ENCODE results near the gene GLRX5.

DNA sequence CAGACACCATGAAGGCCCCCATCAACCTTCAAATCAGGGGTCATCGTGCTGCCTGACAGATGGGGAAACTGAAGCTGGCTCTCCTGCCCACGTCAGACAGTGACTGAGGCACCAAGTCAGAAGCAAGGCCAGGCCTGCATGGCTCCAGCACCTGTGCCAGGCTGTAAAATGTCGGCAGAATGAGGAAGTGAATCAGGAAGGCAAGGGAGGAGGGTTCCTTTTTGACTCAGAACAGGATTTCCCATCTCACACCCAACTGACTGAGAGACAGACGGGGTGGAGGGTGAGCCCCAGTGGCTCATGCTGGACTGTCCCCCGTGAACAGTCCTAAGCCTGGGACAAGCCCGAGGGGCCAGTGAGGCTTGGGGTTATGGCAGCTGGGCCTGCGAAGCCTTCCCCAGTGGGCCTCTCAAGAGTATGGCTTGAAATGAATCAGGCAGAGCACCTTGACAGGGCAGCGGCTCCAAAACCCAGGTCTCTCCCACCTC is 39.3 kb upstream of the GLRX5 start:
- TF ChIP-seq POLR2AphosphoS5 (IDR thresholded peaks at IDR 0.05; ENCODE audit: low read depth) (no peak), EZH2phosphoT487 (IDR thresholded peaks at IDR 0.05; ENCODE audit: unreplicated experiment) (no peak), EZH2 (IDR thresholded peaks at IDR 0.05; ENCODE audit: low read depth, unreplicated experiment) (no peak), ZNF114 (CRISPR knock-in tag; IDR thresholded peaks at IDR 0.05) (no peak), CREB1 (CRISPR knock-in tag; IDR thresholded peaks at IDR 0.05; ENCODE audit: low read depth) (no peak), JUNB (IDR thresholded peaks at IDR 0.05; ENCODE audit: unreplicated experiment) (no peak), STAT1 (IDR thresholded peaks at IDR 0.05; ENCODE audit: unreplicated experiment) (no peak), ZNF331 (CRISPR knock-in tag; IDR thresholded peaks at IDR 0.05; ENCODE audit: low read depth) (no peak)
- TF ChIP-seq, protein P1, sequence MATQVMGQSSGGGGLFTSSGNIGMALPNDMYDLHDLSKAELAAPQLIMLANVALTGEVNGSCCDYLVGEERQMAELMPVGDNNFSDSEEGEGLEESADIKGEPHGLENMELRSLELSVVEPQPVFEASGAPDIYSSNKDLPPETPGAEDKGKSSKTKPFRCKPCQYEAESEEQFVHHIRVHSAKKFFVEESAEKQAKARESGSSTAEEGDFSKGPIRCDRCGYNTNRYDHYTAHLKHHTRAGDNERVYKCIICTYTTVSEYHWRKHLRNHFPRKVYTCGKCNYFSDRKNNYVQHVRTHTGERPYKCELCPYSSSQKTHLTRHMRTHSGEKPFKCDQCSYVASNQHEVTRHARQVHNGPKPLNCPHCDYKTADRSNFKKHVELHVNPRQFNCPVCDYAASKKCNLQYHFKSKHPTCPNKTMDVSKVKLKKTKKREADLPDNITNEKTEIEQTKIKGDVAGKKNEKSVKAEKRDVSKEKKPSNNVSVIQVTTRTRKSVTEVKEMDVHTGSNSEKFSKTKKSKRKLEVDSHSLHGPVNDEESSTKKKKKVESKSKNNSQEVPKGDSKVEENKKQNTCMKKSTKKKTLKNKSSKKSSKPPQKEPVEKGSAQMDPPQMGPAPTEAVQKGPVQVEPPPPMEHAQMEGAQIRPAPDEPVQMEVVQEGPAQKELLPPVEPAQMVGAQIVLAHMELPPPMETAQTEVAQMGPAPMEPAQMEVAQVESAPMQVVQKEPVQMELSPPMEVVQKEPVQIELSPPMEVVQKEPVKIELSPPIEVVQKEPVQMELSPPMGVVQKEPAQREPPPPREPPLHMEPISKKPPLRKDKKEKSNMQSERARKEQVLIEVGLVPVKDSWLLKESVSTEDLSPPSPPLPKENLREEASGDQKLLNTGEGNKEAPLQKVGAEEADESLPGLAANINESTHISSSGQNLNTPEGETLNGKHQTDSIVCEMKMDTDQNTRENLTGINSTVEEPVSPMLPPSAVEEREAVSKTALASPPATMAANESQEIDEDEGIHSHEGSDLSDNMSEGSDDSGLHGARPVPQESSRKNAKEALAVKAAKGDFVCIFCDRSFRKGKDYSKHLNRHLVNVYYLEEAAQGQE (IDR thresholded peaks at IDR 0.05; ENCODE audit: unreplicated experiment), result no peak
- TF ChIP-seq, protein P2, sequence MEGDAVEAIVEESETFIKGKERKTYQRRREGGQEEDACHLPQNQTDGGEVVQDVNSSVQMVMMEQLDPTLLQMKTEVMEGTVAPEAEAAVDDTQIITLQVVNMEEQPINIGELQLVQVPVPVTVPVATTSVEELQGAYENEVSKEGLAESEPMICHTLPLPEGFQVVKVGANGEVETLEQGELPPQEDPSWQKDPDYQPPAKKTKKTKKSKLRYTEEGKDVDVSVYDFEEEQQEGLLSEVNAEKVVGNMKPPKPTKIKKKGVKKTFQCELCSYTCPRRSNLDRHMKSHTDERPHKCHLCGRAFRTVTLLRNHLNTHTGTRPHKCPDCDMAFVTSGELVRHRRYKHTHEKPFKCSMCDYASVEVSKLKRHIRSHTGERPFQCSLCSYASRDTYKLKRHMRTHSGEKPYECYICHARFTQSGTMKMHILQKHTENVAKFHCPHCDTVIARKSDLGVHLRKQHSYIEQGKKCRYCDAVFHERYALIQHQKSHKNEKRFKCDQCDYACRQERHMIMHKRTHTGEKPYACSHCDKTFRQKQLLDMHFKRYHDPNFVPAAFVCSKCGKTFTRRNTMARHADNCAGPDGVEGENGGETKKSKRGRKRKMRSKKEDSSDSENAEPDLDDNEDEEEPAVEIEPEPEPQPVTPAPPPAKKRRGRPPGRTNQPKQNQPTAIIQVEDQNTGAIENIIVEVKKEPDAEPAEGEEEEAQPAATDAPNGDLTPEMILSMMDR (conservative IDR thresholded peaks at IDR 0.05; ENCODE audit: low read depth in 2 of 2), result no peak
- TF ChIP-seq, protein P3, sequence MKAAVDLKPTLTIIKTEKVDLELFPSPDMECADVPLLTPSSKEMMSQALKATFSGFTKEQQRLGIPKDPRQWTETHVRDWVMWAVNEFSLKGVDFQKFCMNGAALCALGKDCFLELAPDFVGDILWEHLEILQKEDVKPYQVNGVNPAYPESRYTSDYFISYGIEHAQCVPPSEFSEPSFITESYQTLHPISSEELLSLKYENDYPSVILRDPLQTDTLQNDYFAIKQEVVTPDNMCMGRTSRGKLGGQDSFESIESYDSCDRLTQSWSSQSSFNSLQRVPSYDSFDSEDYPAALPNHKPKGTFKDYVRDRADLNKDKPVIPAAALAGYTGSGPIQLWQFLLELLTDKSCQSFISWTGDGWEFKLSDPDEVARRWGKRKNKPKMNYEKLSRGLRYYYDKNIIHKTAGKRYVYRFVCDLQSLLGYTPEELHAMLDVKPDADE (IDR thresholded peaks at IDR 0.05), result no peak
- TF ChIP-seq, protein P4, sequence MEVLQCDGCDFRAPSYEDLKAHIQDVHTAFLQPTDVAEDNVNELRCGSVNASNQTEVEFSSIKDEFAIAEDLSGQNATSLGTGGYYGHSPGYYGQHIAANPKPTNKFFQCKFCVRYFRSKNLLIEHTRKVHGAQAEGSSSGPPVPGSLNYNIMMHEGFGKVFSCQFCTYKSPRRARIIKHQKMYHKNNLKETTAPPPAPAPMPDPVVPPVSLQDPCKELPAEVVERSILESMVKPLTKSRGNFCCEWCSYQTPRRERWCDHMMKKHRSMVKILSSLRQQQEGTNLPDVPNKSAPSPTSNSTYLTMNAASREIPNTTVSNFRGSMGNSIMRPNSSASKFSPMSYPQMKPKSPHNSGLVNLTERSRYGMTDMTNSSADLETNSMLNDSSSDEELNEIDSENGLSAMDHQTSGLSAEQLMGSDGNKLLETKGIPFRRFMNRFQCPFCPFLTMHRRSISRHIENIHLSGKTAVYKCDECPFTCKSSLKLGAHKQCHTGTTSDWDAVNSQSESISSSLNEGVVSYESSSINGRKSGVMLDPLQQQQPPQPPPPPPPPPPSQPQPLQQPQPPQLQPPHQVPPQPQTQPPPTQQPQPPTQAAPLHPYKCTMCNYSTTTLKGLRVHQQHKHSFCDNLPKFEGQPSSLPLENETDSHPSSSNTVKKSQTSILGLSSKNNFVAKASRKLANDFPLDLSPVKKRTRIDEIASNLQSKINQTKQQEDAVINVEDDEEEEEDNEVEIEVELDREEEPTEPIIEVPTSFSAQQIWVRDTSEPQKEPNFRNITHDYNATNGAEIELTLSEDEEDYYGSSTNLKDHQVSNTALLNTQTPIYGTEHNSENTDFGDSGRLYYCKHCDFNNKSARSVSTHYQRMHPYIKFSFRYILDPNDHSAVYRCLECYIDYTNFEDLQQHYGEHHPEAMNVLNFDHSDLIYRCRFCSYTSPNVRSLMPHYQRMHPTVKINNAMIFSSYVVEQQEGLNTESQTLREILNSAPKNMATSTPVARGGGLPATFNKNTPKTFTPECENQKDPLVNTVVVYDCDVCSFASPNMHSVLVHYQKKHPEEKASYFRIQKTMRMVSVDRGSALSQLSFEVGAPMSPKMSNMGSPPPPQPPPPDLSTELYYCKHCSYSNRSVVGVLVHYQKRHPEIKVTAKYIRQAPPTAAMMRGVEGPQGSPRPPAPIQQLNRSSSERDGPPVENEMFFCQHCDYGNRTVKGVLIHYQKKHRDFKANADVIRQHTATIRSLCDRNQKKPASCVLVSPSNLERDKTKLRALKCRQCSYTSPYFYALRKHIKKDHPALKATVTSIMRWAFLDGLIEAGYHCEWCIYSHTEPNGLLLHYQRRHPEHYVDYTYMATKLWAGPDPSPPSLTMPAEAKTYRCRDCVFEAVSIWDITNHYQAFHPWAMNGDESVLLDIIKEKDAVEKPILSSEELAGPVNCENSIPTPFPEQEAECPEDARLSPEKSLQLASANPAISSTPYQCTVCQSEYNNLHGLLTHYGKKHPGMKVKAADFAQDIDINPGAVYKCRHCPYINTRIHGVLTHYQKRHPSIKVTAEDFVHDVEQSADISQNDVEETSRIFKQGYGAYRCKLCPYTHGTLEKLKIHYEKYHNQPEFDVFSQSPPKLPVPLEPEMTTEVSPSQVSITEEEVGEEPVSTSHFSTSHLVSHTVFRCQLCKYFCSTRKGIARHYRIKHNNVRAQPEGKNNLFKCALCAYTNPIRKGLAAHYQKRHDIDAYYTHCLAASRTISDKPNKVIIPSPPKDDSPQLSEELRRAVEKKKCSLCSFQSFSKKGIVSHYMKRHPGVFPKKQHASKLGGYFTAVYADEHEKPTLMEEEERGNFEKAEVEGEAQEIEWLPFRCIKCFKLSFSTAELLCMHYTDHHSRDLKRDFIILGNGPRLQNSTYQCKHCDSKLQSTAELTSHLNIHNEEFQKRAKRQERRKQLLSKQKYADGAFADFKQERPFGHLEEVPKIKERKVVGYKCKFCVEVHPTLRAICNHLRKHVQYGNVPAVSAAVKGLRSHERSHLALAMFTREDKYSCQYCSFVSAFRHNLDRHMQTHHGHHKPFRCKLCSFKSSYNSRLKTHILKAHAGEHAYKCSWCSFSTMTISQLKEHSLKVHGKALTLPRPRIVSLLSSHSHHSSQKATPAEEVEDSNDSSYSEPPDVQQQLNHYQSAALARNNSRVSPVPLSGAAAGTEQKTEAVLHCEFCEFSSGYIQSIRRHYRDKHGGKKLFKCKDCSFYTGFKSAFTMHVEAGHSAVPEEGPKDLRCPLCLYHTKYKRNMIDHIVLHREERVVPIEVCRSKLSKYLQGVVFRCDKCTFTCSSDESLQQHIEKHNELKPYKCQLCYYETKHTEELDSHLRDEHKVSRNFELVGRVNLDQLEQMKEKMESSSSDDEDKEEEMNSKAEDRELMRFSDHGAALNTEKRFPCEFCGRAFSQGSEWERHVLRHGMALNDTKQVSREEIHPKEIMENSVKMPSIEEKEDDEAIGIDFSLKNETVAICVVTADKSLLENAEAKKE (CRISPR knock-in tag; IDR thresholded peaks at IDR 0.05), result no peak
